Suprapubic skin (tissue), 4 donors: Measurements from ENCODE around the gene MARCHF3. TPM values are rescaled to one million over a fixed set of nuclear protein-coding genes. Genes with fewer than 3 reads are reported as not detected.

Experiments
- DNase-seq, 2 donors: peaks; one replicate each; pipeline ENCODE4 v3.0.0-alpha.2; 2019; ENCODE audit warnings: low spot score in 2 of 2
- H3K27ac ChIP-seq: fragments of 200-600 bp; sonication (generic); one replicate; pipeline ENCODE4 v1.5.1; 2019
- H3K27me3 ChIP-seq: fragments of 200-600 bp; sonication (generic); one replicate; pipeline ENCODE4 v1.5.1; 2019
- H3K36me3 ChIP-seq: fragments of 200-600 bp; sonication (generic); one replicate; pipeline ENCODE4 v1.5.1; 2019
- H3K4me1 ChIP-seq: fragments of 200-600 bp; sonication (generic); one replicate; pipeline ENCODE4 v1.5.1; 2019
- H3K4me3 ChIP-seq: fragments of 200-600 bp; sonication (generic); one replicate; pipeline ENCODE4 v1.5.1; 2019; ENCODE audit warnings: mild to moderate bottlenecking
- H3K9me3 ChIP-seq: fragments of 200-600 bp; sonication (generic); one replicate; pipeline ENCODE4 v1.5.1; 2019
- EP300 ChIP-seq: sonication (generic); formaldehyde crosslinking; IDR thresholded peaks from one replicate; pipeline ENCODE4 v1.6.1; 2017; ENCODE audit warnings: antibody characterized with exemption
- POLR2A ChIP-seq, 2 donors: fragments of 450-650 bp; IDR thresholded peaks; one replicate each; pipeline ENCODE4 v1.6.1; 2017; ENCODE audit warnings: antibody characterized with exemption in 2 of 2, mild to moderate bottlenecking in 2 of 2, moderate library complexity in 2 of 2
- POLR2AphosphoS5 ChIP-seq, 3 donors: sonication (generic); formaldehyde crosslinking; IDR thresholded peaks; one replicate each; pipeline ENCODE4 v1.6.1; 2017; ENCODE audit warnings: antibody characterized with exemption in 3 of 3
- WGBS: methylation state at CpG from one replicate; pipeline ENCODE4 v1.1.5; 2018; 5-methylcytosine and 5-hydroxymethylcytosine counted together
- total RNA-seq, 4 donors: library from RNA; depleted of rRNA; stranded (reverse); fragments of >200 nt; gene quantifications; one replicate each; pipeline ENCODE4 v1.1.0, GENCODE V29; 2016
- TF ChIP-seq, protein P1 (sequence below), 2 donors: fragments of 200-600 bp in 1 of 2; fragments of 450-650 bp in 1 of 2; sonication (generic) in 1 of 2; IDR thresholded peaks; one replicate each; pipeline ENCODE4 v1.5.1; 2016 to 2019; ENCODE audit warnings: antibody characterized with exemption in 2 of 2, mild to moderate bottlenecking in 1 of 2, moderate library complexity in 1 of 2

Gene MARCHF3, protein sequence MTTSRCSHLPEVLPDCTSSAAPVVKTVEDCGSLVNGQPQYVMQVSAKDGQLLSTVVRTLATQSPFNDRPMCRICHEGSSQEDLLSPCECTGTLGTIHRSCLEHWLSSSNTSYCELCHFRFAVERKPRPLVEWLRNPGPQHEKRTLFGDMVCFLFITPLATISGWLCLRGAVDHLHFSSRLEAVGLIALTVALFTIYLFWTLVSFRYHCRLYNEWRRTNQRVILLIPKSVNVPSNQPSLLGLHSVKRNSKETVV
- 10 to 100 TPM; 13.9 to 34.8 (median 27.0) TPM for total RNA-seq

DNA sequence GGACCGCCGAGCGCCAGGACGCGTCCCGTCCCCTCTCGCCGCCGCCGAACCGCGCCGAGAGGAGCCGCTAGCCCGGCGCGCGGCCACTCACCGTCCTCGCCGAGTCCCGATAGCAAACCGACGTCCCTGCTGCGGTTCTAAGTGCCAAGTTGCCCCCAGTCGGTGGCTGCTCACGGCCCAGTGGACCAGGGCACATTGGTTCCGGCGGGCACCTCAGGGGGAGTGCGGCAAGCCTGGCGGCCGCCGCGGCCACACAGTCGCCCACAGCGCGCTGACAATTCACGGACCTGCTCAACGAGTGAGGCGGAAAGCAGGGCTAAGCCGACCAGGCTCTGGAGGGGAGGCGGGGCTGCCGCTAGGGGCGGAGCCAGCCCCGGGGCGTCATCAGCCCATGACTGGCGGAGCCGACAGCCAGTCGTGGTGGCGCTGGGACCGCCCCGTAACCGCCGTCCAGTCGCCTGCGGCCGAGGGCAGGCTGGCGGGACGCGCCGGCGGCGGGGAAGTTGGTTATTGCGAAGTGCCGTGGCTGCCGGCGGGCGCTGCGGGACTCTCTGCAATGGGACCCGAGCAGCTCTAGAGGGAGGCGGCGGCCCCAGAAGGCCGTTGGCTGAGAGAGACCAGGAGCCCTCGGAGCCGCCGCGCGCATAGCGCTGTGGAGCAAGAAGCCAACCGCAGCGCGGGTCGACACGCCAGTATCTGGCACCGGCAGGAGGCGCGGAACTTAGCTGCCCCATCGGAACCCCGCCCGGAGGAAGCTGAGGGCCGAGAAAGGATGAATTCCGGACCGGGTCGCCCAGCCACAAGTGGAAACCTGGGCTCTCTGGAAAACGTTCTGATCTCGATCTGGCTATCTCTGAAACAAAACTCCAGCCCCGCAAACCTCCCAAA is at the start of gene MARCHF3:
MARCHF3 (minus strand) TSS at position 300 of the 888 bp plus-strand sequence. CDS start 112,387 bp downstream, outside the sequence.
- no peaks in the 10 kb centered on the region for H3K36me3 ChIP-seq
- peaks cover 26% of the 10 kb centered on the region for H3K4me1 ChIP-seq
- H3K9me3 ChIP-seq, result no peaks in the 10 kb centered on the region
- peaks cover 4% of the 10 kb centered on the region for H3K27me3 ChIP-seq
- TF ChIP-seq POLR2AphosphoS5 (IDR thresholded peaks at IDR 0.05) (peak in 2 of 3 donors; percentile 9 to 29), EP300 (no peak), POLR2A (IDR thresholded peaks at IDR 0.05) (peak; percentile 52 to 93)
- TF ChIP-seq, protein P1, sequence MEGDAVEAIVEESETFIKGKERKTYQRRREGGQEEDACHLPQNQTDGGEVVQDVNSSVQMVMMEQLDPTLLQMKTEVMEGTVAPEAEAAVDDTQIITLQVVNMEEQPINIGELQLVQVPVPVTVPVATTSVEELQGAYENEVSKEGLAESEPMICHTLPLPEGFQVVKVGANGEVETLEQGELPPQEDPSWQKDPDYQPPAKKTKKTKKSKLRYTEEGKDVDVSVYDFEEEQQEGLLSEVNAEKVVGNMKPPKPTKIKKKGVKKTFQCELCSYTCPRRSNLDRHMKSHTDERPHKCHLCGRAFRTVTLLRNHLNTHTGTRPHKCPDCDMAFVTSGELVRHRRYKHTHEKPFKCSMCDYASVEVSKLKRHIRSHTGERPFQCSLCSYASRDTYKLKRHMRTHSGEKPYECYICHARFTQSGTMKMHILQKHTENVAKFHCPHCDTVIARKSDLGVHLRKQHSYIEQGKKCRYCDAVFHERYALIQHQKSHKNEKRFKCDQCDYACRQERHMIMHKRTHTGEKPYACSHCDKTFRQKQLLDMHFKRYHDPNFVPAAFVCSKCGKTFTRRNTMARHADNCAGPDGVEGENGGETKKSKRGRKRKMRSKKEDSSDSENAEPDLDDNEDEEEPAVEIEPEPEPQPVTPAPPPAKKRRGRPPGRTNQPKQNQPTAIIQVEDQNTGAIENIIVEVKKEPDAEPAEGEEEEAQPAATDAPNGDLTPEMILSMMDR (IDR thresholded peaks at IDR 0.05), result peak in 1 of 2 donors; percentile 17
- under 1% methylated on average over 53 of the region's 97 CpGs for WGBS
- peak; percentile 95 to 96 for DNase-seq
- H3K4me3 ChIP-seq, result peak within 1 kb of the TSS; percentile 84
- peak within 1 kb of the TSS; percentile 89 for H3K27ac ChIP-seq

DNA sequence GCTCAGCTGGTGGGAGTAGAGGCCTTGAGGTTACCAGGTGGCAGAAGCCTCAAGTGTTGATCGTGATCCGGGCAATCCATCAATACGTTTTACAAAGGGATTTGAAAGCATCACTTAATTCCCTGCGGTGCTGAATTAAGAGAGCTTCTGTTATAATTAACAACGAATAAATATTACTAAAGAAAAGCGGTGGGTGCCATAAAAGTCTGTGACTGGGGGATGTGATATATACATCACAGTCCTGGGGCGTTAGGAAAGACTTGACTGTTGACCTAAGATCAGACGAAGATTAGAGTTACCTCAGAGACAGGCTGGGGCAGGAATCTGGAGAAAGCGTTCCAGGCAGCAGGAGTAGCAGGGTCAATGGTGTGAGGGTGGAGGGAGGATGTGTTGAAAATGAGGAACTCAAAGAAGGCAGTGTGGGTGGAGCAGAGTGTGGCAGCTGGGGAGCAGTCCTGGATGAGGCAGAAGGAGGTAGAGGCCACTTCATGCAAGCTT is 49.7 kb upstream of the MARCHF3 start:
- no peak overlapping the region for H3K27ac ChIP-seq
- WGBS, result 33% methylated on average over 9 of the region's 9 CpGs
- no peak for DNase-seq

DNA sequence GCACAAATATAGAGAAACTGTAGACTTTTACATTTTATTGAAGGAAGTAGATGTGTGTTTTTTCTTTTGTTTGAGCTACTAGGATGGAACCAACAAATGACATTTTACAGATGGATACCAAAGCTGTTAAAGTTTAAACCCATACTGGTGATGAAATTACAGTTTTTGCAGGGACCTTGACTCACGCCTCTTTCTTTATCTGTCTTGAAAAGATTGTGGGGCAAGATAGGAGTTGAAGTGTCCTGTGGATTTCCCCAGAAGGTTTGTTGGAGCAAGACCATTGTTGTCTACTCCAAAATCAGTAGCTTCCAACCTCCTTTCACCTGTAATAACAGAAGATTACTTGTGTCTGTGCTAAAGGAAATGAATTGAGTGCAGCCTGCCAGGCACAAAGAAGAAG is 47.0 kb upstream of the MARCHF3 start:
- WGBS, result 74% methylated on average over 1 of the region's 1 CpG
- TF ChIP-seq POLR2AphosphoS5 (IDR thresholded peaks at IDR 0.05), result no peak
- TF ChIP-seq EP300, result no peak
- TF ChIP-seq, protein P1 (IDR thresholded peaks at IDR 0.05), result no peak
- no peak for TF ChIP-seq POLR2A (IDR thresholded peaks at IDR 0.05)
- peaks cover 9% of the 10 kb centered on the region for H3K4me1 ChIP-seq

More for the DNA sequence above, 49.7 kb upstream of the MARCHF3 start:
- no peaks in the 10 kb centered on the region for H3K27me3 ChIP-seq
- TF ChIP-seq, protein P1 (IDR thresholded peaks at IDR 0.05), result no peak
- TF ChIP-seq EP300 (no peak), POLR2A (IDR thresholded peaks at IDR 0.05) (no peak), POLR2AphosphoS5 (IDR thresholded peaks at IDR 0.05) (no peak)
- H3K36me3 ChIP-seq, result no peaks in the 10 kb centered on the region
- no peak overlapping the region for H3K4me3 ChIP-seq
- peaks cover 4% of the 10 kb centered on the region for H3K4me1 ChIP-seq
- no peaks in the 10 kb centered on the region for H3K9me3 ChIP-seq

DNA sequence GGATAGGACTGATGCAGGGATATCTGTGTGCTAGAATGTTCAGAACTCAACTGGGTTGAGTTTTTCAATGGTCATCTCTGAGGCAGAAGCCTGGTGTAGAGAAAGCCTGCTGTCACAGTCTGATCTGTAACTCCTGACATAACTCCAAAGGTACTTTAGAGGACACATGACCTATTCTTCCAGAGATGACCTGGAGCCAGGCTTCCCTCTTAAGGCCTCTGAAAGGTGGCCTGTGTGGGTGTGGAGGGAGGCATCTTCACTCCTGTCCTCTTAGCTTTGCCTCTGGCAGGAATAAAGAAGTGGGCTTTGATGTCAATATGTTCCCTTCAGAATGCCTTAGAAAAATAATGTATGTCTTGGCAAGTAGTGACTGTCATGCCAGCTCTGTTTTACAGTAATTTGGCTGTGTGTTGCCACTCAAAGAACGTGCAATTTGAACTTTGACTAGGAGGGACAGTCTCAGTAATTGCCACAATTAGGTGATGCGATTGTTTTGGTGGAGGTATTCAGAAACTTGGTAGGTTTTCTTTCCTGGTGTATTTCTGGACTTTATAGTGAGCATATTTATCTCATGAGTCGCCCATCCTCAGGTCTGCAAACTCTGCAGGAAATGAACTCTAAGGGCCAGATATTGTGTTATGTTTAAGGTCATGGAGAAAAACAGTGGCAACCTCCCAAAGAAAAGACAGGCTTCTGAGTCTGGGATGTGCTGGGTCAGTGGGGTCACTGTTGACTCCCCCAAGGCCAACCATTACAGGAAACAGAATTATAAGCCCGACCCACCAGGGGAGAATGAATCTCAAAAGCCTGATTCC is 46.2 kb upstream of the MARCHF3 start:
- DNase-seq, result no peak
- Histone ChIP-seq H3K4me3 (no peak overlapping the region), H3K4me1 (peaks cover 9% of the 10 kb centered on the region), H3K27ac (no peak overlapping the region), H3K36me3 (no peaks in the 10 kb centered on the region), H3K9me3 (no peaks in the 10 kb centered on the region), H3K27me3 (no peaks in the 10 kb centered on the region)
- TF ChIP-seq, protein P1 (IDR thresholded peaks at IDR 0.05), result no peak
- TF ChIP-seq POLR2AphosphoS5 (IDR thresholded peaks at IDR 0.05) (no peak), POLR2A (IDR thresholded peaks at IDR 0.05) (no peak), EP300 (no peak)
- WGBS, result 58% methylated on average over 4 of the region's 4 CpGs

More for the DNA sequence above, 47.0 kb upstream of the MARCHF3 start:
- Histone ChIP-seq H3K27me3 (no peaks in the 10 kb centered on the region), H3K27ac (no peak overlapping the region), H3K36me3 (no peaks in the 10 kb centered on the region), H3K4me3 (no peak overlapping the region), H3K9me3 (no peaks in the 10 kb centered on the region)
- no peak for DNase-seq
